ENCODE data around the gene SPTBN4.

GRCh38 chr19:40620161-40620485 is 153.3 kb downstream of the SPTBN4 start:
- TF ChIP-seq, protein P1, sequence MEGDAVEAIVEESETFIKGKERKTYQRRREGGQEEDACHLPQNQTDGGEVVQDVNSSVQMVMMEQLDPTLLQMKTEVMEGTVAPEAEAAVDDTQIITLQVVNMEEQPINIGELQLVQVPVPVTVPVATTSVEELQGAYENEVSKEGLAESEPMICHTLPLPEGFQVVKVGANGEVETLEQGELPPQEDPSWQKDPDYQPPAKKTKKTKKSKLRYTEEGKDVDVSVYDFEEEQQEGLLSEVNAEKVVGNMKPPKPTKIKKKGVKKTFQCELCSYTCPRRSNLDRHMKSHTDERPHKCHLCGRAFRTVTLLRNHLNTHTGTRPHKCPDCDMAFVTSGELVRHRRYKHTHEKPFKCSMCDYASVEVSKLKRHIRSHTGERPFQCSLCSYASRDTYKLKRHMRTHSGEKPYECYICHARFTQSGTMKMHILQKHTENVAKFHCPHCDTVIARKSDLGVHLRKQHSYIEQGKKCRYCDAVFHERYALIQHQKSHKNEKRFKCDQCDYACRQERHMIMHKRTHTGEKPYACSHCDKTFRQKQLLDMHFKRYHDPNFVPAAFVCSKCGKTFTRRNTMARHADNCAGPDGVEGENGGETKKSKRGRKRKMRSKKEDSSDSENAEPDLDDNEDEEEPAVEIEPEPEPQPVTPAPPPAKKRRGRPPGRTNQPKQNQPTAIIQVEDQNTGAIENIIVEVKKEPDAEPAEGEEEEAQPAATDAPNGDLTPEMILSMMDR (conservative IDR thresholded peaks at IDR 0.05): no peak
- no peak for TF ChIP-seq EZH2 (IDR thresholded peaks at IDR 0.05; ENCODE audit: low read depth)

Data from PC-9 (cell line).